Karpas-422 (cell line): ENCODE data around the gene SOCS1. TPM values are rescaled to one million over a fixed set of nuclear protein-coding genes. Genes with fewer than 3 reads are reported as not detected.
"Not testable (repeated sequence)": the region's sequence is repeated elsewhere in the genome, so short reads cannot be mapped to it uniquely, and the experiment has no call there.

Source experiments
- DNase-seq: peaks from one replicate; pipeline ENCODE4 v3.0.0-alpha.2; 2015
- H2AFZ ChIP-seq: fragments of 200-600 bp; sonication (generic); 2 replicates; pipeline ENCODE4 v1.6.1; 2014; ENCODE audit warnings: antibody characterized with exemption, low read length, mixed read lengths
- H3K27ac ChIP-seq: fragments of 200-600 bp; sonication (generic); 2 replicates; pipeline ENCODE4 v1.5.1; 2014; ENCODE audit warnings: mild to moderate bottlenecking, low read length, moderate library complexity
- H3K27me3 ChIP-seq: fragments of 200-600 bp; sonication (generic); 2 replicates; pipeline ENCODE4 v1.6.1; 2014; ENCODE audit warnings: low read length, mixed read lengths
- H3K36me3 ChIP-seq: fragments of 200-600 bp; sonication (generic); 2 replicates; pipeline ENCODE4 v1.6.1; 2014; ENCODE audit warnings: low read length, mixed read lengths; ENCODE audit not compliant: insufficient read depth
- H3K4me1 ChIP-seq: fragments of 200-600 bp; sonication (generic); 2 replicates; pipeline ENCODE4 v1.6.1; 2014; ENCODE audit warnings: mild to moderate bottlenecking, low read length, mixed read lengths
- H3K4me2 ChIP-seq: fragments of 200-600 bp; sonication (generic); 2 replicates; pipeline ENCODE4 v1.6.1; 2014; ENCODE audit warnings: low read length, low read depth, mild to moderate bottlenecking; ENCODE audit not compliant: poor library complexity, severe bottlenecking
- H3K4me3 ChIP-seq: fragments of 200-600 bp; sonication (generic); 2 replicates; pipeline ENCODE4 v1.5.1; 2014; ENCODE audit warnings: mild to moderate bottlenecking, antibody characterized with exemption, low read length, mixed read lengths
- H3K79me2 ChIP-seq: fragments of 200-600 bp; sonication (generic); 2 replicates; pipeline ENCODE4 v1.6.1; 2014; ENCODE audit warnings: mild to moderate bottlenecking, low read length, mixed read lengths
- H3K9ac ChIP-seq: fragments of 200-600 bp; sonication (generic); 2 replicates; pipeline ENCODE4 v1.6.0; 2014; ENCODE audit warnings: low read length
- H3K9me2 ChIP-seq: fragments of 200-600 bp; sonication (generic), shearing (Covaris generic); replicated peaks from 2 replicates; pipeline ENCODE4 v1.6.0; 2014; ENCODE audit warnings: mild to moderate bottlenecking, low read length, moderate library complexity; ENCODE audit not compliant: insufficient read depth
- H3K9me3 ChIP-seq: fragments of 300-700, 200-600 bp; sonication (generic); 2 replicates; pipeline ENCODE4 v1.6.1; 2014; ENCODE audit warnings: low read length, mixed read lengths
- H4K20me1 ChIP-seq: fragments of 200-600 bp; sonication (generic); 2 replicates; pipeline ENCODE4 v1.6.1; 2014; ENCODE audit warnings: mild to moderate bottlenecking, antibody characterized with exemption, low read length, low read depth; ENCODE audit not compliant: insufficient read depth
- total RNA-seq: library from RNA; depleted of rRNA; stranded (reverse); fragments of >200 nt; shearing (Covaris generic); gene quantifications from 2 replicates; pipeline ENCODE4 v1.2.3, GENCODE V29; 2014; ENCODE audit warnings: low replicate concordance

The SOCS1 gene
- total RNA-seq, 1 experiment from 2014 or later: 2.9 TPM

GRCh38 chr16:11231367-11231970 is 24.5 kb downstream of the SOCS1 start:
- H2AFZ ChIP-seq: no peak overlapping the region
- no peaks in the 10 kb centered on the region for H4K20me1 ChIP-seq
- no peak overlapping the region for H3K27ac ChIP-seq
- no peaks in the 10 kb centered on the region for H3K27me3 ChIP-seq
- H3K9me3 ChIP-seq: no peaks in the 10 kb centered on the region
- H3K4me2 ChIP-seq: no peak overlapping the region
- DNase-seq: no peak
- H3K9ac ChIP-seq: no peak overlapping the region
- H3K4me1 ChIP-seq: peaks cover 10% of the 10 kb centered on the region
- H3K79me2 ChIP-seq: no peaks in the 10 kb centered on the region
- H3K9me2 ChIP-seq: no peaks in the 10 kb centered on the region
- H3K36me3 ChIP-seq: no peaks in the 10 kb centered on the region
- no peak overlapping the region for H3K4me3 ChIP-seq

- Histone ChIP-seq H2AFZ (no peak overlapping the region), H3K4me3 (no peak overlapping the region), H3K9me3 (no peaks in the 10 kb centered on the region), H3K27ac (no peak overlapping the region), H3K79me2 (no peaks in the 10 kb centered on the region), H4K20me1 (no peaks in the 10 kb centered on the region), H3K27me3 (no peaks in the 10 kb centered on the region), H3K9ac (no peak overlapping the region), H3K4me1 (peaks cover 18% of the 10 kb centered on the region), H3K4me2 (no peak overlapping the region), H3K36me3 (no peaks in the 10 kb centered on the region), H3K9me2 (no peaks in the 10 kb centered on the region)
- DNase-seq: no peak
Observed at GRCh38 chr16:11229906-11230305, 26.1 kb downstream of the SOCS1 start.

- DNase-seq: no peak
- Histone ChIP-seq H3K9ac (no peak overlapping the region), H3K9me3 (no peaks in the 10 kb centered on the region), H3K4me1 (peaks cover 23% of the 10 kb centered on the region), H3K4me3 (no peak overlapping the region), H3K36me3 (no peaks in the 10 kb centered on the region), H2AFZ (no peak overlapping the region), H3K27me3 (no peaks in the 10 kb centered on the region), H3K4me2 (no peak overlapping the region), H4K20me1 (no peaks in the 10 kb centered on the region), H3K9me2 (no peaks in the 10 kb centered on the region), H3K79me2 (no peaks in the 10 kb centered on the region), H3K27ac (no peak overlapping the region)
Observed at GRCh38 chr16:11229432-11229831, 26.6 kb downstream of the SOCS1 start.

GRCh38 chr16:11225677-11226549 is 30.1 kb downstream of the SOCS1 start:
- no peak overlapping the region for H3K27ac ChIP-seq
- peak overlapping the region; percentile 33 for H3K4me2 ChIP-seq
- no peak overlapping the region for H2AFZ ChIP-seq

GRCh38 chr16:11224894-11225676 is 30.9 kb downstream of the SOCS1 start:
- H2AFZ ChIP-seq: no peak overlapping the region
- peak overlapping the region; percentile 33 for H3K4me2 ChIP-seq
- H3K79me2 ChIP-seq: no peaks in the 10 kb centered on the region
- peak overlapping the region; percentile 38 for H3K9ac ChIP-seq
- H4K20me1 ChIP-seq: no peaks in the 10 kb centered on the region
- H3K4me1 ChIP-seq: peaks cover 23% of the 10 kb centered on the region
- H3K9me3 ChIP-seq: no peaks in the 10 kb centered on the region
- no peaks in the 10 kb centered on the region for H3K27me3 ChIP-seq
- H3K27ac ChIP-seq: no peak overlapping the region
- H3K4me3 ChIP-seq: peak overlapping the region; percentile 47; the same call in 1 of the 2 replicates
- H3K9me2 ChIP-seq: no peaks in the 10 kb centered on the region
- H3K36me3 ChIP-seq: no peaks in the 10 kb centered on the region
- DNase-seq: no peak

More at GRCh38 chr16:11225677-11226549, 30.1 kb downstream of the SOCS1 start:
- H3K4me1 ChIP-seq: peaks cover 23% of the 10 kb centered on the region
- H3K9me2 ChIP-seq: no peaks in the 10 kb centered on the region
- no peaks in the 10 kb centered on the region for H3K27me3 ChIP-seq
- H3K79me2 ChIP-seq: no peaks in the 10 kb centered on the region
- no peaks in the 10 kb centered on the region for H4K20me1 ChIP-seq
- peak overlapping the region; percentile 38 for H3K9ac ChIP-seq
- no peak for DNase-seq
- H3K36me3 ChIP-seq: no peaks in the 10 kb centered on the region
- peak overlapping the region; percentile 47; the same call in 1 of the 2 replicates for H3K4me3 ChIP-seq
- H3K9me3 ChIP-seq: no peaks in the 10 kb centered on the region

GRCh38 chr16:11224096-11224893 is 31.7 kb downstream of the SOCS1 start:
- DNase-seq: peak; percentile 62
- Histone ChIP-seq H4K20me1 (no peaks in the 10 kb centered on the region), H3K9ac (no peak overlapping the region), H3K36me3 (no peaks in the 10 kb centered on the region), H3K27me3 (no peaks in the 10 kb centered on the region), H3K4me2 (peak overlapping the region; percentile 33), H3K9me3 (no peaks in the 10 kb centered on the region), H3K9me2 (no peaks in the 10 kb centered on the region), H2AFZ (no peak overlapping the region), H3K4me3 (no peak overlapping the region), H3K79me2 (no peaks in the 10 kb centered on the region), H3K4me1 (peaks cover 23% of the 10 kb centered on the region), H3K27ac (no peak overlapping the region)

- H3K4me2 ChIP-seq, H3K79me2 ChIP-seq, H2AFZ ChIP-seq, H3K27me3 ChIP-seq, H3K36me3 ChIP-seq, H3K4me3 ChIP-seq, H3K9me2 ChIP-seq, H3K27ac ChIP-seq, DNase-seq, H4K20me1 ChIP-seq, H3K9ac ChIP-seq: not testable (repeated sequence)
- peaks cover 11% of the 10 kb centered on the region for H3K9me3 ChIP-seq
- peaks cover 16% of the 10 kb centered on the region for H3K4me1 ChIP-seq
Observed at GRCh38 chr16:11220507-11220906, 35.5 kb downstream of the SOCS1 start.
